B cell (primary cell): Measurements from ENCODE around the gene M1AP.

ENCODE experiments used
- EZH2 ChIP-seq: IDR thresholded peaks from 2 replicates; pipeline ENCODE4 v1.6.1; 2012; ENCODE audit warnings: borderline replicate concordance, low read depth, mild to moderate bottlenecking, moderate library complexity, low read length; ENCODE audit not compliant: insufficient read depth, poor library complexity, severe bottlenecking
- TF ChIP-seq, protein P1 (sequence below): fragments of 200-600 bp; IDR thresholded peaks from one replicate; pipeline ENCODE4 v1.8.0; 2022; ENCODE audit warnings: antibody characterized with exemption, mild to moderate bottlenecking

DNA sequence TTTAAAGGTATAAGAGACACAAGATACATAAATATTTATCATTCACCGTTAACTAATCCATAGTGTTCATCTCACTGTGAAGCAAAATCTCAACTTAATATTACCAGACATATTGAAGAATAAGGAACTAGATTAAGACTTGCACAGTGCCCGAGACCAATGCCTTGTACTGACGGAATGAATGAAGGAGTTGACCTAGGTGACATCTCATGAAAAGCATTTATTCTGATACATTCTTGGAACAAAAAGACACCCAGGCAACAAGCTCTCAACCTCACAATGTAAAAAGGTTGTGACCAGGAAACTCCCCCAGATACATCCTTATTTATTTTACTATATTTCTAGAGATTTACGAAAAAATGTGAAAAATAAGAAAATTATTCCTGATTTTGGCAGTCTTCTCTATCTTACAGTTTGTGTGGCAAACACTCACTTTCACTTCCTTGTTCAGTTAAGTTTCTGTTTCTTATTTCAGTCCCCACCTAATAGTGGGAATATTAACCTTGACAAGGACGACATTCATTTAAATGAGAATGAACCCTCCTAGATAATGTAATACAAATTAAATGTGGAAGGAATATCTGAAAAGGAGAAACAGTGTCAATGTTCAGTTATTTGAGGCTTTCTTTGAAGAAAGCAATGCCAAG lies 28.4 kb downstream of the M1AP start:
- TF ChIP-seq, protein P1, sequence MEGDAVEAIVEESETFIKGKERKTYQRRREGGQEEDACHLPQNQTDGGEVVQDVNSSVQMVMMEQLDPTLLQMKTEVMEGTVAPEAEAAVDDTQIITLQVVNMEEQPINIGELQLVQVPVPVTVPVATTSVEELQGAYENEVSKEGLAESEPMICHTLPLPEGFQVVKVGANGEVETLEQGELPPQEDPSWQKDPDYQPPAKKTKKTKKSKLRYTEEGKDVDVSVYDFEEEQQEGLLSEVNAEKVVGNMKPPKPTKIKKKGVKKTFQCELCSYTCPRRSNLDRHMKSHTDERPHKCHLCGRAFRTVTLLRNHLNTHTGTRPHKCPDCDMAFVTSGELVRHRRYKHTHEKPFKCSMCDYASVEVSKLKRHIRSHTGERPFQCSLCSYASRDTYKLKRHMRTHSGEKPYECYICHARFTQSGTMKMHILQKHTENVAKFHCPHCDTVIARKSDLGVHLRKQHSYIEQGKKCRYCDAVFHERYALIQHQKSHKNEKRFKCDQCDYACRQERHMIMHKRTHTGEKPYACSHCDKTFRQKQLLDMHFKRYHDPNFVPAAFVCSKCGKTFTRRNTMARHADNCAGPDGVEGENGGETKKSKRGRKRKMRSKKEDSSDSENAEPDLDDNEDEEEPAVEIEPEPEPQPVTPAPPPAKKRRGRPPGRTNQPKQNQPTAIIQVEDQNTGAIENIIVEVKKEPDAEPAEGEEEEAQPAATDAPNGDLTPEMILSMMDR = no peak
- no peak for TF ChIP-seq EZH2
